Upper lobe of left lung (tissue), 6 donors: ENCODE data around the gene KRT80. TPM values are rescaled to one million over a fixed set of nuclear protein-coding genes. Genes with fewer than 3 reads are reported as not detected.

Experiments
- ATAC-seq, 2 donors: fragments of 200-7000 bp; cut with Tn5 transposase; one replicate each; pipeline ENCODE4 v1.9.1; 2022; ENCODE audit warnings: mild to moderate bottlenecking in 2 of 2, moderate library complexity in 2 of 2; ENCODE audit not compliant: low FRiP score in 2 of 2
- DNase-seq, 2 donors: peaks; one replicate each; pipeline ENCODE4 v3.0.0-alpha.2; 2019 to 2020
- H3K27ac ChIP-seq, 4 donors: fragments of 200-600 bp; sonication (generic); one replicate each; pipeline ENCODE4 v1.5.1; 2016 to 2019
- H3K27me3 ChIP-seq, 4 donors: fragments of 200-600 bp; sonication (generic); one replicate each; pipeline ENCODE4 v1.5.1; 2017 to 2019
- H3K36me3 ChIP-seq, 4 donors: fragments of 200-600 bp; sonication (generic); one replicate each; pipeline ENCODE4 v1.5.1; 2016 to 2019
- H3K4me1 ChIP-seq, 4 donors: fragments of 200-600 bp; sonication (generic); one replicate each; pipeline ENCODE4 v1.5.1; 2018 to 2019
- H3K4me3 ChIP-seq, 4 donors: fragments of 200-600 bp; sonication (generic); one replicate each; pipeline ENCODE4 v1.5.1; 2017 to 2019; ENCODE audit warnings: mild to moderate bottlenecking in 2 of 4, moderate library complexity in 1 of 4
- H3K9me3 ChIP-seq, 4 donors: fragments of 200-600 bp; sonication (generic); one replicate each; pipeline ENCODE4 v1.5.1; 2018 to 2019
- EP300 ChIP-seq, 4 donors: sonication (generic); formaldehyde crosslinking; IDR thresholded peaks; one replicate each; pipeline ENCODE4 v1.5.1; 2017; ENCODE audit warnings: antibody characterized with exemption in 4 of 4, control low read depth in 2 of 4
- POLR2A ChIP-seq, 4 donors: fragments of 450-650 bp; IDR thresholded peaks; one replicate each; pipeline ENCODE4 v1.5.1; 2016 to 2017; ENCODE audit warnings: antibody characterized with exemption in 4 of 4, mild to moderate bottlenecking in 2 of 4
- POLR2AphosphoS5 ChIP-seq, 2 donors: sonication (generic); formaldehyde crosslinking; IDR thresholded peaks; one replicate each; pipeline ENCODE4 v1.5.1; 2017; ENCODE audit warnings: antibody characterized with exemption in 2 of 2
- WGBS, 2 donors: methylation state at CpG; one replicate each; pipeline ENCODE4 v1.1.5; 2017 to 2018; 5-methylcytosine and 5-hydroxymethylcytosine counted together
- total RNA-seq, 6 donors: library from RNA; depleted of rRNA in 4 of 6; stranded (reverse); fragments of >200 nt in 4 of 6; gene quantifications; one replicate each; pipeline versions ENCODE4 v1.1.0 to v1.2.1, GENCODE V29; 2016 to 2021
- TF ChIP-seq, protein P1 (sequence below), 6 experiments: fragments of 450-650 bp in 4 of 6; fragments of 200-600 bp in 2 of 6; sonication (generic) in 2 of 6; IDR thresholded peaks; one replicate each; pipeline ENCODE4 v1.5.1; 2016 to 2019; ENCODE audit warnings: antibody characterized with exemption in 6 of 6
- donor health status: DM: no; HTN: no; CAD: no; lungs with moderate emphysema.
- donor health status: DM: no; HTN: yes; CAD: no; lungs with severe emphysema.

KRT80 gene
- total RNA-seq, 6 donors from 2014 or later: 2.1 to 15.2 (median 6.6) TPM

DNA sequence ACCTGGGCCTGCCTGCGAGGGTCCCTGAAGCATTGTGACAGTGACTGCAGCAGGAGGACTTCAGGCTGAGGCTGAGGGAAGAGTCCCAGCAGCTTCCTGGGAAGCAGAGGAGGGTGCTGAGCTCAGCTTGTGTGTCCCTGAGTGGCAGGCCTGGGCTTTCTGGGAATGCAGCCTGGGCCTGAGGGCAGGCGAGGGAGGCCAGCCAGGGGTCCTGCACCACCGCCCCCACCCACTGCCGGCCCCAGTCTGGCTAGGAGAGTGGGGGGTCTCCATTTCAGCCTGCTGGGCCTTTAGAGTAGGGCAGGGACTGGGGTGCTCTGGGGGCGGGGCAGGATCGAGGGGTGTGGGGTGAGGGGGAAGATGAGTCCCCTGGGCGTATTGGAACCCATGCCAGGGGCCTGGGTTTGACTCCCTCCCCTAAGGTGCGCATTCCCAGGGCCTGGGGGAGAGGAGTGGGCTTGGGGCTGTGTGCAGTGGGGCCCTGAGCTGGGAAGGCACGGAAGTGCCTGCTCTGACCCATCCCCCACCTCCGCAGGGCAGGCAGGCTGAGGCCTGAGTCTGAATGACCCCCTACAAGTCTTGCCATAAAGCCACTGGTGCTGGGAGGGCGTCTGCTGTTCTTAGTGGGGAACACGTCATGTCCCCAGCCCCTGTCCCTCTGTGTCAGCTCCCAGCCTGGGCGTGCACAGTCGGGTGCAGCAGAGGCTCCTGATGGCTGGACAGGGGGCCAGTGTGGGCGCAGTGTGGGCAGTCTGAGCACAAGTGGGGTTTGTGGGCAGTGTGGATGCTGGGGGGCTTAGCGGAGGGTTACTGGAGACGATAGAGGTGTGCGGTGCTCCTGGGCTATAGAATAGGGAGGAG is 46.4 kb downstream of the KRT80 start:
- WGBS, 2 donors: 92 to 96% methylated on average over 6 to 15 of the region's 18 CpGs
- ATAC-seq (no peak), DNase-seq (peak in 1 of 2 donors; percentile 55)
- no peaks in the 10 kb centered on the region for H3K36me3 ChIP-seq
- H3K9me3 ChIP-seq: no peaks in the 10 kb centered on the region
- peak overlapping the region; percentile 87 to 94 (median 90) for H3K27ac ChIP-seq
- no peaks in the 10 kb centered on the region for H3K27me3 ChIP-seq
- H3K4me1 ChIP-seq: peaks cover 38 to 58% (median 56%) of the 10 kb centered on the region in 4 donors
- no peak overlapping the region for H3K4me3 ChIP-seq
- no peak for TF ChIP-seq POLR2AphosphoS5 (IDR thresholded peaks at IDR 0.05)
- no peak for TF ChIP-seq EP300 (IDR thresholded peaks at IDR 0.05)
- TF ChIP-seq, protein P1, sequence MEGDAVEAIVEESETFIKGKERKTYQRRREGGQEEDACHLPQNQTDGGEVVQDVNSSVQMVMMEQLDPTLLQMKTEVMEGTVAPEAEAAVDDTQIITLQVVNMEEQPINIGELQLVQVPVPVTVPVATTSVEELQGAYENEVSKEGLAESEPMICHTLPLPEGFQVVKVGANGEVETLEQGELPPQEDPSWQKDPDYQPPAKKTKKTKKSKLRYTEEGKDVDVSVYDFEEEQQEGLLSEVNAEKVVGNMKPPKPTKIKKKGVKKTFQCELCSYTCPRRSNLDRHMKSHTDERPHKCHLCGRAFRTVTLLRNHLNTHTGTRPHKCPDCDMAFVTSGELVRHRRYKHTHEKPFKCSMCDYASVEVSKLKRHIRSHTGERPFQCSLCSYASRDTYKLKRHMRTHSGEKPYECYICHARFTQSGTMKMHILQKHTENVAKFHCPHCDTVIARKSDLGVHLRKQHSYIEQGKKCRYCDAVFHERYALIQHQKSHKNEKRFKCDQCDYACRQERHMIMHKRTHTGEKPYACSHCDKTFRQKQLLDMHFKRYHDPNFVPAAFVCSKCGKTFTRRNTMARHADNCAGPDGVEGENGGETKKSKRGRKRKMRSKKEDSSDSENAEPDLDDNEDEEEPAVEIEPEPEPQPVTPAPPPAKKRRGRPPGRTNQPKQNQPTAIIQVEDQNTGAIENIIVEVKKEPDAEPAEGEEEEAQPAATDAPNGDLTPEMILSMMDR (IDR thresholded peaks at IDR 0.05): no peak
- TF ChIP-seq POLR2A (IDR thresholded peaks at IDR 0.05): no peak

- H3K4me1 ChIP-seq: peaks cover 36 to 50% (median 48%) of the 10 kb centered on the region in 4 donors
- TF ChIP-seq POLR2A (IDR thresholded peaks at IDR 0.05): no peak
- TF ChIP-seq, protein P1 (IDR thresholded peaks at IDR 0.05): no peak
- no peak for TF ChIP-seq EP300 (IDR thresholded peaks at IDR 0.05)
- TF ChIP-seq POLR2AphosphoS5 (IDR thresholded peaks at IDR 0.05): no peak
- 82 to 88% methylated on average over 12 to 16 of the region's 16 CpGs for WGBS, 2 donors
These were observed 47.1 kb downstream of the KRT80 start for GRCh38 chr12:52144512-52145227.

GRCh38 chr12:52142431-52142830 is 49.4 kb downstream of the KRT80 start:
- no peak for DNase-seq
- WGBS, 2 donors: 96 to 100% methylated on average over 1 to 5 of the region's 5 CpGs
- Histone ChIP-seq H3K4me1 (peaks cover 15 to 33% (median 26%) of the 10 kb centered on the region in 4 donors), H3K27me3 (no peaks in the 10 kb centered on the region), H3K36me3 (no peaks in the 10 kb centered on the region), H3K4me3 (no peak overlapping the region), H3K27ac (no peak overlapping the region), H3K9me3 (no peaks in the 10 kb centered on the region)
- TF ChIP-seq EP300 (IDR thresholded peaks at IDR 0.05): no peak
- no peak for ATAC-seq

More at GRCh38 chr12:52144512-52145227, 47.1 kb downstream of the KRT80 start:
- Histone ChIP-seq H3K36me3 (no peaks in the 10 kb centered on the region), H3K9me3 (no peaks in the 10 kb centered on the region), H3K27ac (peak overlapping the region in 3 of 4 donors; percentile 87 to 94 (median 92)), H3K4me3 (no peak overlapping the region), H3K27me3 (no peaks in the 10 kb centered on the region)
- DNase-seq (peak in 1 of 2 donors; percentile 72), ATAC-seq (no peak)

DNA sequence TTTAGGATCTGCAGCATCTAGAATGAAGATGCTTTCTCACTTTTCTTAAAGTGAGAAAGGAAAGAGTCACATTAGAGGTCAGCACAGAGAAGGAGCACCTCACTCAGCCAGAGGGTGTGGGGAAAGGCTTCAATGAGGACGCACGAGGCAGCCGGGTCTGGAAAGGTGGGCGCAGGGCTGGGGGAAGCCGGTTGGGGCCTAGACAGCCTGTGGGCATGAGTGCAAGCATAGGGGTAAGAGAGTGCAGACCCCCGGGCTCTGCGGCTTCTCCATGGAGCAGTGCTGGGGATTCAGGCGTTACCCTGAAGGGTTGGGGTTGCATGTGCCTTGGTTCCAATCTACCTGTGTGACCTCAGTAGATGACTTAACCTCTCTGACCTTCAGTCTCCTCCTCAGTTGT is 49.9 kb downstream of the KRT80 start:
- Histone ChIP-seq H3K27me3 (no peaks in the 10 kb centered on the region), H3K27ac (no peak overlapping the region), H3K36me3 (no peaks in the 10 kb centered on the region), H3K4me1 (peaks cover 13 to 28% (median 21%) of the 10 kb centered on the region in 4 donors), H3K9me3 (no peaks in the 10 kb centered on the region), H3K4me3 (no peak overlapping the region)
- TF ChIP-seq, protein P1 (IDR thresholded peaks at IDR 0.05): no peak
- no peak for TF ChIP-seq POLR2AphosphoS5 (IDR thresholded peaks at IDR 0.05)
- TF ChIP-seq POLR2A (IDR thresholded peaks at IDR 0.05): no peak
- TF ChIP-seq EP300 (IDR thresholded peaks at IDR 0.05): no peak
- WGBS, 2 donors: 90 to 98% methylated on average over 8 of the region's 8 CpGs
- peak in 1 of 2 donors; percentile 47 for DNase-seq
- no peak for ATAC-seq

GRCh38 chr12:52141306-52141705 is 50.5 kb downstream of the KRT80 start:
- TF ChIP-seq POLR2A (IDR thresholded peaks at IDR 0.05) (no peak), POLR2AphosphoS5 (IDR thresholded peaks at IDR 0.05) (no peak), EP300 (IDR thresholded peaks at IDR 0.05) (no peak)
- TF ChIP-seq, protein P1 (IDR thresholded peaks at IDR 0.05): no peak
- ATAC-seq (no peak), DNase-seq (no peak)
- Histone ChIP-seq H3K4me1 (peaks cover 7 to 22% (median 16%) of the 10 kb centered on the region in 4 donors), H3K36me3 (no peaks in the 10 kb centered on the region), H3K27ac (no peak overlapping the region), H3K9me3 (no peaks in the 10 kb centered on the region), H3K4me3 (no peak overlapping the region), H3K27me3 (no peaks in the 10 kb centered on the region)
- WGBS, 2 donors: 94 to 96% methylated on average over 4 of the region's 4 CpGs
